ENCODE data around the gene DCUN1D4.
A peak's percentile ranks its signal among the peaks of the same experiment; 100 is the strongest.

DCUN1D4 gene

DNA sequence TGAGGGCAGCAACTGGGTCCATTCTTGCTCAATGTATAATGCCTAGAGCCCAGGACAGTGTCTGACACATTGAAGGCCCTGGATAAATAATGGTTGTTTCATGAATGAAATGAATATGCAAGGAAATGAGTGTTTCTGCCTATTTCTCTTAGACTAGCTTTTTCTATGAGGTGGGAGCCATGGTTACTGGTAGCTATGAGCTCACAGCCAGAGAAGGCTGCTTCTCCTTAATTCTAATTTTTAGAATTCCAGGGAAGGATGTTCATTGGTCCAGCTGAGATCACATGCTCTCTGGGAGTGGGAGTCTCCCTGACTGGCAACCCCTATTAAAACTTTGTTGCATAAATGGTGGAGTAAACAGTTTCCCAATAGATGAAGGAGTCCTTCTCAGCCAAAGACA lies 9.7 kb upstream of the DCUN1D4 start:
- H3K36me3 Mint-ChIP-seq (ENCODE audit: low read depth) = no peaks in the 10 kb centered on the region
- no peak overlapping the region for H3K27ac Mint-ChIP-seq
- H3K9me3 Mint-ChIP-seq = no peaks in the 10 kb centered on the region
- DNase-seq = no peak
- H3K4me3 Mint-ChIP-seq = no peak overlapping the region
- TF ChIP-seq, protein P1, sequence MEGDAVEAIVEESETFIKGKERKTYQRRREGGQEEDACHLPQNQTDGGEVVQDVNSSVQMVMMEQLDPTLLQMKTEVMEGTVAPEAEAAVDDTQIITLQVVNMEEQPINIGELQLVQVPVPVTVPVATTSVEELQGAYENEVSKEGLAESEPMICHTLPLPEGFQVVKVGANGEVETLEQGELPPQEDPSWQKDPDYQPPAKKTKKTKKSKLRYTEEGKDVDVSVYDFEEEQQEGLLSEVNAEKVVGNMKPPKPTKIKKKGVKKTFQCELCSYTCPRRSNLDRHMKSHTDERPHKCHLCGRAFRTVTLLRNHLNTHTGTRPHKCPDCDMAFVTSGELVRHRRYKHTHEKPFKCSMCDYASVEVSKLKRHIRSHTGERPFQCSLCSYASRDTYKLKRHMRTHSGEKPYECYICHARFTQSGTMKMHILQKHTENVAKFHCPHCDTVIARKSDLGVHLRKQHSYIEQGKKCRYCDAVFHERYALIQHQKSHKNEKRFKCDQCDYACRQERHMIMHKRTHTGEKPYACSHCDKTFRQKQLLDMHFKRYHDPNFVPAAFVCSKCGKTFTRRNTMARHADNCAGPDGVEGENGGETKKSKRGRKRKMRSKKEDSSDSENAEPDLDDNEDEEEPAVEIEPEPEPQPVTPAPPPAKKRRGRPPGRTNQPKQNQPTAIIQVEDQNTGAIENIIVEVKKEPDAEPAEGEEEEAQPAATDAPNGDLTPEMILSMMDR (IDR thresholded peaks at IDR 0.05) = no peak
- peaks cover 42% of the 10 kb centered on the region for H3K4me1 Mint-ChIP-seq
- H3K27me3 Mint-ChIP-seq (ENCODE audit: low read depth, poor library complexity) = peaks cover 15% of the 10 kb centered on the region

GRCh38 chr4:51835079-51835478 lies 7.9 kb upstream of the DCUN1D4 start:
- Mint-ChIP-seq H3K27me3 (ENCODE audit: low read depth, poor library complexity) (peaks cover 5% of the 10 kb centered on the region), H3K4me1 (peaks cover 42% of the 10 kb centered on the region), H3K9me3 (no peaks in the 10 kb centered on the region), H3K36me3 (ENCODE audit: low read depth) (no peaks in the 10 kb centered on the region), H3K4me3 (peak overlapping the region; percentile 18), H3K27ac (no peak overlapping the region)
- no peak for DNase-seq
- TF ChIP-seq, protein P1 (IDR thresholded peaks at IDR 0.05) = no peak

DNA sequence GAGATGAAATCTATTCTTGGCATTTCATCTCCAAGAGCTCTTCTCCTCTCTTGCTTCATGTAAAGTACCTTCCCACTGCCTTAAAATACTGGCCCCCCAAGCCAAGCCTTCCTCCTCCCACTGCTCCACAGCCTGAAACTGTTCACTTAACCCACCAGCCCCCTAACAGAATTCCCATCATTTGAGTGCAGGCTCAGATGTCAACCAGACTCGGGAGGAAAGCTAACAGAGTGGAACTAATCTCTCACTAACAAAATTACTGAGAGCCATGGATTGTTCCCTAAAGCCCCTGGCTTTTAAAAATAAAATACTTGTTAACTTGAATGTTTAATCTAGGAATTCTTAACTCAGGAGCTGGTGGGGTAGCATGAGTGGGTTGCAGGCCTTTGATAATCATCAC lies 7.1 kb upstream of the DCUN1D4 start:
- TF ChIP-seq, protein P1 (IDR thresholded peaks at IDR 0.05) = no peak
- DNase-seq = no peak
- no peaks in the 10 kb centered on the region for H3K36me3 Mint-ChIP-seq (ENCODE audit: low read depth)
- H3K9me3 Mint-ChIP-seq = no peaks in the 10 kb centered on the region
- H3K4me1 Mint-ChIP-seq = peaks cover 41% of the 10 kb centered on the region
- H3K27me3 Mint-ChIP-seq (ENCODE audit: low read depth, poor library complexity) = peaks cover 11% of the 10 kb centered on the region
- H3K4me3 Mint-ChIP-seq = no peak overlapping the region
- H3K27ac Mint-ChIP-seq = peak overlapping the region; percentile 88

DNA sequence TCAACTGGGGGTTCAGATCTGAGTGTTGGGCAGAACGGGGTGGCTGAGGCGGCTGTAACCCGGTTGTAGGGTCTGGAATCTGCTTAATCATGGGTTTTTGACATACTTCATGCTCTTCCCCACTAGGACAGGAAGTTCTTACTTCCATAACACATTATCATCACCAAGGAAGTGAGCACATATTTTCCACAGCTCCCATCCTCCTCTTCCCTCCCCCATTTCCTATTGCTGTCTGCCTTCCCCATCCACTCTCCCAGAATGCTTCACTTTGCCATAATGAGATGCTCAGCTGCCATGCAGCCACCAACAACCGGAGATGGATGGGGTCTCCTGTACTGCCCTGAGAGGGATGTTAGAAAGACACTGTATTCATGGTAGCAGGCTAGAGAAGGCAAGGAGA lies 6.4 kb upstream of the DCUN1D4 start:
- H3K27ac Mint-ChIP-seq = peak overlapping the region; percentile 6
- peaks cover 11% of the 10 kb centered on the region for H3K27me3 Mint-ChIP-seq (ENCODE audit: low read depth, poor library complexity)
- no peaks in the 10 kb centered on the region for H3K36me3 Mint-ChIP-seq (ENCODE audit: low read depth)

DNA sequence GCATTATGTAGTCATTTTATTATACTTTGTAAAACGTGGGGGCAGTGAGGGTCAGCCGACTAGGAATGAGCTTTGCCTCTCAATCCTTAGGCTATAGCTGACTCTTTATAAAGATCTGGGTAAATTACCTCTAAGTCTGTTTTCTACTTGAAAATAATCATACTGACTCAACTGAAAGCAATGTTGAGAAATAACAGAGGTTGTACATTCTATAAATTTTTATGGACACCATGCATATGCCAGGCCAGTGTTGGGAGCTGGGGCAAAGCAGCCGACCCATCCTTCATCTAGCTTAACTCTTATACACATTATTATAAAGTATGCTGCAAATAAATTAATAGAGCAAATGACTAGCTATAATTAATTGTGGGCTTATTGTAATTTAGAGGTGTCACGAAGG lies 2.2 kb upstream of the DCUN1D4 start:
- no peak overlapping the region for H3K27ac Mint-ChIP-seq
- no peaks in the 10 kb centered on the region for H3K36me3 Mint-ChIP-seq (ENCODE audit: low read depth)
- no peak overlapping the region for H3K4me3 Mint-ChIP-seq
- H3K27me3 Mint-ChIP-seq (ENCODE audit: low read depth, poor library complexity) = peaks cover 17% of the 10 kb centered on the region
- H3K9me3 Mint-ChIP-seq = no peaks in the 10 kb centered on the region
- TF ChIP-seq, protein P1 (IDR thresholded peaks at IDR 0.05) = no peak
- peaks cover 32% of the 10 kb centered on the region for H3K4me1 Mint-ChIP-seq
- DNase-seq = no peak

More for the DNA sequence above, 6.4 kb upstream of the DCUN1D4 start:
- Mint-ChIP-seq H3K4me3 (no peak overlapping the region), H3K4me1 (peaks cover 37% of the 10 kb centered on the region), H3K9me3 (no peaks in the 10 kb centered on the region)
- DNase-seq = no peak
- TF ChIP-seq, protein P1 (IDR thresholded peaks at IDR 0.05) = no peak

DNA sequence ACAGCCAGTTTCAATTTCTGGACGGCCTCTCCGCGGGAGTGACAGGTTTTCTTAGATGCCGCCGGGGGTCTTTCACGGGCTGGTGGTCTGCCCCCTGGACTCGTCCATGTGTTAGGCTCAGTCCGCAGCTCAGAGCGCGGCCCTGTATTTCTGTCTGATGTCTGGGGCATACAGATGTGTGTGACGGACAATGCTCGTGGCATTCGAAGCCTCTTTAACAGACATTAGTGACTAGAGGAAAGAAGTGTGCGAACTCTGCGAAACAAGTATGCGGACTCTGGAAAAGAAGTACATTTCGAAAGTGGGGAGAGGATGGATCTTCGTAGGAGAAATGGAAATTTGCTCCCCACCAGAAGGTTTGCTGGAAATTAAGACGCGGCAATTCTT lies 793 bp upstream of the DCUN1D4 start:
- H3K36me3 Mint-ChIP-seq (ENCODE audit: low read depth) = no peaks in the 10 kb centered on the region
- peak; percentile 31 for DNase-seq
- H3K27me3 Mint-ChIP-seq (ENCODE audit: low read depth, poor library complexity) = peaks cover 17% of the 10 kb centered on the region
- peak overlapping the region; percentile 91 for H3K4me3 Mint-ChIP-seq
- H3K27ac Mint-ChIP-seq = peak overlapping the region; percentile 95
- H3K4me1 Mint-ChIP-seq = peaks cover 28% of the 10 kb centered on the region
- TF ChIP-seq, protein P1 (IDR thresholded peaks at IDR 0.05) = no peak
- no peaks in the 10 kb centered on the region for H3K9me3 Mint-ChIP-seq

All from nephron progenitor cell (in vitro differentiated cells).